Astrocyte of the cerebellum (primary cell): Measurements from ENCODE around the gene MKS1.

ENCODE experiments used
- DNase-seq: peaks from one replicate; pipeline ENCODE4 v3.0.0-alpha.2; 2011; ENCODE audit warnings: low read depth
- H3K4me3 ChIP-seq: 2 replicates; pipeline ENCODE4 v1.5.1; 2011; ENCODE audit warnings: mild to moderate bottlenecking, low read depth, low read length, moderate library complexity
- in situ Hi-C: cut with HindIII; loops from 2 replicates; pipeline ENCODE4 v1.10.0; 2017; ENCODE audit warnings: low sequenced_read_pairs
- TF ChIP-seq, protein P1 (sequence below): IDR thresholded peaks from 2 replicates; pipeline ENCODE4 v1.5.1; 2012; ENCODE audit warnings: low read length, low read depth, moderate library complexity, mild to moderate bottlenecking; ENCODE audit errors: missing control alignments

MKS1 gene

GRCh38 chr17:58245428-58246103 is 26.5 kb upstream of the MKS1 start:
- DNase-seq: no peak
- in situ Hi-C loops: no loop called here
- TF ChIP-seq, protein P1, sequence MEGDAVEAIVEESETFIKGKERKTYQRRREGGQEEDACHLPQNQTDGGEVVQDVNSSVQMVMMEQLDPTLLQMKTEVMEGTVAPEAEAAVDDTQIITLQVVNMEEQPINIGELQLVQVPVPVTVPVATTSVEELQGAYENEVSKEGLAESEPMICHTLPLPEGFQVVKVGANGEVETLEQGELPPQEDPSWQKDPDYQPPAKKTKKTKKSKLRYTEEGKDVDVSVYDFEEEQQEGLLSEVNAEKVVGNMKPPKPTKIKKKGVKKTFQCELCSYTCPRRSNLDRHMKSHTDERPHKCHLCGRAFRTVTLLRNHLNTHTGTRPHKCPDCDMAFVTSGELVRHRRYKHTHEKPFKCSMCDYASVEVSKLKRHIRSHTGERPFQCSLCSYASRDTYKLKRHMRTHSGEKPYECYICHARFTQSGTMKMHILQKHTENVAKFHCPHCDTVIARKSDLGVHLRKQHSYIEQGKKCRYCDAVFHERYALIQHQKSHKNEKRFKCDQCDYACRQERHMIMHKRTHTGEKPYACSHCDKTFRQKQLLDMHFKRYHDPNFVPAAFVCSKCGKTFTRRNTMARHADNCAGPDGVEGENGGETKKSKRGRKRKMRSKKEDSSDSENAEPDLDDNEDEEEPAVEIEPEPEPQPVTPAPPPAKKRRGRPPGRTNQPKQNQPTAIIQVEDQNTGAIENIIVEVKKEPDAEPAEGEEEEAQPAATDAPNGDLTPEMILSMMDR: no peak
- H3K4me3 ChIP-seq: no peak overlapping the region

- in situ Hi-C loops: no loop called here
- TF ChIP-seq, protein P1: no peak
- no peak for DNase-seq
- H3K4me3 ChIP-seq: no peak overlapping the region
These were observed 25.9 kb upstream of the MKS1 start for GRCh38 chr17:58244963-58245362.

DNA sequence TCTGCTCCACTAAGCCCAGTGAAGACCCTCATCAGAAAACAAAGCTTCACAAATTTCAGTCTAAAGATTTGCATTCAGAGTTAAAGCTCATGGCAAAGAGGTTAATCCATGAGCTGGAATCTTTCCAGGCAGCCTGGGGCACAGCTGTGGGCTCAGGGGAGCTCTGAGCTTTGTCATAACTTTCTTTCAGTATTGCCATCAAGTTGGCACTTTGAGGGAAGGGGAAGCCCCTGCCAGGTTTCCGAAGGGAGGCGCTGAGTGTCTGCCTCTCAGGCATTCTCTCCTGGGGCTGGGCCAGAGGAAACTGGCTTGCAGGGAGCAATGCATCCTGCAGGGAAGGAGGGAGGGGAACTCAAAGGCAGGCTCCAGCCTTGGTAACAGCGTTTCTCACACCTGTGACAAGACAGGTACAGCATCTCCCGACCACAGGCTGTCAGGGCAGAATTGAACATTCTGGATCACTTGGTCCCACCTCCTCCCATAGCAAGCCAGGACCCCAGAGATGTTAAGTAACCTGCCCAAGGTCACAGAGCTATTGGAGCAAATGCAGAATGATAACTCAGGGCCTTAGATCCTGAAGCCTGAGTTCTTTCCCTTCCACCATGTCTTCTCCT is 23.2 kb upstream of the MKS1 start:
- DNase-seq: no peak
- in situ Hi-C loops: no loop called here
- no peak overlapping the region for H3K4me3 ChIP-seq
- TF ChIP-seq, protein P1: no peak

DNA sequence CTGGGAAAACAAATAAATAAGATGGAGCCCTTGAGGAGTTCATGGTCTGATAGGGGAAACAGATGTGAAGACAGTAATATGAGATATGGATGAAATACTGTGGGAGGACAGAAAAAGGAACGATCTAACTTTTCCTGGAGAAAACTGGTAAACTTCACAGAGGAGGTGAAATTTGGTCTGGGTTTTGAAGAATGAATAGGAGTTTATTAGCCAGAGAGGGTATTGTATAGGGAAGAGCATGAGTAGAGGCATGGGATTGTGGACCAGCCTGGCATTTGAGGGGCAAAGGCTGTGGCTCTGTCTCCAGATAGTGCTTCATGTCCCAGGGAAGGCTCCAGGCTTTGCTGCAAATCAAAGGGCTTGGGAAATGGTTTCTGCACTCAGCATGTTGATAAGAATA is 20.9 kb upstream of the MKS1 start:
- no peak for DNase-seq
- TF ChIP-seq, protein P1: no peak
- in situ Hi-C loops: loop anchor here (5.0 kb wide), 1 partner anchor 68 kb away; no protein-coding TSS in a partner anchor
- H3K4me3 ChIP-seq: no peak overlapping the region

GRCh38 chr17:58238147-58238634 is 19.1 kb upstream of the MKS1 start, which contains the start of gene LPO:
TSS of gene LPO (plus strand) at chr17:58238584. CDS start at chr17:58242980, 4,396 bp downstream.
- TF ChIP-seq, protein P1: no peak
- no peak for DNase-seq
- no peak within 1 kb of the TSS for H3K4me3 ChIP-seq
- in situ Hi-C loops: loop anchor here (5.0 kb wide), 1 partner anchor 66 kb away; no protein-coding TSS in a partner anchor

GRCh38 chr17:58236394-58236793 is 17.3 kb upstream of the MKS1 start:
- TF ChIP-seq, protein P1: no peak
- in situ Hi-C loops: loop anchor here (5.0 kb wide), 1 partner anchor 64 kb away; no protein-coding TSS in a partner anchor
- no peak for DNase-seq
- no peak overlapping the region for H3K4me3 ChIP-seq
